Body of pancreas (tissue), 4 donors: ENCODE data around the gene LCP1. TPM values are rescaled to one million over a fixed set of nuclear protein-coding genes. Genes with fewer than 3 reads are reported as not detected.

Experiments used
- ATAC-seq: fragments of 150-250 bp; one replicate; pipeline ENCODE4 v1.9.1; 2016
- DNase-seq, 4 donors: peaks; one replicate each; pipeline ENCODE4 v3.0.0-alpha.2; 2019
- H3K27ac ChIP-seq, 4 donors: fragments of 200-600 bp; sonication (generic); 1 replicate in 3 of 4; 2 replicates in 1 of 4; pipeline versions ENCODE4 v1.5.1 to v1.6.1; 2016 to 2019; ENCODE audit warnings: mild to moderate bottlenecking in 1 of 4, mixed read lengths in 1 of 4, moderate library complexity in 1 of 4
- H3K27me3 ChIP-seq, 2 donors: fragments of 200-600 bp; sonication (generic); one replicate each; pipeline ENCODE4 v1.6.0; 2016; ENCODE audit warnings: mild to moderate bottlenecking in 1 of 2
- H3K36me3 ChIP-seq, 2 donors: fragments of 200-600 bp; sonication (generic); replicated peaks in 1 of 2; 2 replicates each; pipeline ENCODE4 v1.5.1; 2016; ENCODE audit warnings: low read depth in 2 of 2; ENCODE audit not compliant: insufficient read depth in 1 of 2
- H3K4me1 ChIP-seq: fragments of 200-600 bp; sonication (generic); one replicate; pipeline ENCODE4 v1.6.0; 2016
- H3K4me3 ChIP-seq, 2 donors: fragments of 200-600 bp; sonication (generic); 1 replicate in 1 of 2; 2 replicates in 1 of 2; pipeline ENCODE4 v1.5.1; 2016 to 2019
- H3K9me3 ChIP-seq, 3 donors: fragments of 200-600 bp; sonication (generic); 1 replicate in 2 of 3; 2 replicates in 1 of 3; pipeline ENCODE4 v1.5.1; 2016
- CTCF ChIP-seq, 7 experiments: fragments of 450-650 bp in 4 of 7; fragments of 200-600 bp in 3 of 7; sonication (generic) in 3 of 7; IDR thresholded peaks; one replicate each; pipeline ENCODE4 v1.5.1; 2016 to 2019; ENCODE audit warnings: antibody characterized with exemption in 7 of 7
- POLR2A ChIP-seq, 3 donors: fragments of 450-650 bp; IDR thresholded peaks; one replicate each; pipeline ENCODE4 v1.6.1; 2016; ENCODE audit warnings: antibody characterized with exemption in 3 of 3, mild to moderate bottlenecking in 2 of 3
- WGBS, 2 donors: methylation state at CpG; one replicate each; pipeline ENCODE4 v1.1.5; 2017; 5-methylcytosine and 5-hydroxymethylcytosine counted together
- intact Hi-C: fragments of 100-400 bp; cut with DNase I; formaldehyde crosslinking; loops from one replicate; pipeline ENCODE4 v1.15.1; 2023
- total RNA-seq, 2 donors: library from RNA; depleted of rRNA; stranded (reverse); fragments of >200 nt; gene quantifications; one replicate each; pipeline ENCODE4 v1.1.0, GENCODE V29; 2016

The LCP1 gene
- total RNA-seq, 2 donors from 2014 or later = 6.3 to 16.1 TPM

GRCh38 chr13:46104868-46105267, 77.1 kb downstream of the LCP1 start, which contains the start of gene CPB2:
TSS of gene CPB2 (minus strand) at chr13:46105033. CDS start at chr13:46105009, 24 bp downstream.
- DNase-seq (no peak), ATAC-seq (no peak)
- H3K27ac ChIP-seq = no peak within 1 kb of the TSS
- no peaks in the 10 kb centered on the region for H3K27me3 ChIP-seq
- peaks cover 6% of the 10 kb centered on the region for H3K4me1 ChIP-seq
- H3K4me3 ChIP-seq = no peak within 1 kb of the TSS
- TF ChIP-seq CTCF (IDR thresholded peaks at IDR 0.05) (no peak), POLR2A (IDR thresholded peaks at IDR 0.05) (no peak)
- H3K36me3 ChIP-seq = no peaks in the 10 kb centered on the region
- WGBS, 2 donors = 64 to 68% methylated on average over 4 of the region's 4 CpGs
- no peaks in the 10 kb centered on the region for H3K9me3 ChIP-seq
- intact Hi-C loops = no loop called here

GRCh38 chr13:46103037-46103436, 78.9 kb downstream of the LCP1 start:
- no peak overlapping the region for H3K27ac ChIP-seq
- H3K9me3 ChIP-seq = no peaks in the 10 kb centered on the region
- no peaks in the 10 kb centered on the region for H3K36me3 ChIP-seq
- WGBS, 2 donors = 79 to 88% methylated on average over 7 of the region's 7 CpGs
- no peaks in the 10 kb centered on the region for H3K27me3 ChIP-seq
- H3K4me1 ChIP-seq = peaks cover 6% of the 10 kb centered on the region
- no peak overlapping the region for H3K4me3 ChIP-seq
- no peak for TF ChIP-seq POLR2A (IDR thresholded peaks at IDR 0.05)
- TF ChIP-seq CTCF (IDR thresholded peaks at IDR 0.05) = no peak
- intact Hi-C loops = no loop called here
- no peak for ATAC-seq
- DNase-seq = no peak

- ATAC-seq (no peak), DNase-seq (no peak)
- Histone ChIP-seq H3K4me3 (no peak overlapping the region), H3K9me3 (no peaks in the 10 kb centered on the region), H3K4me1 (peaks cover 7% of the 10 kb centered on the region), H3K27ac (peak overlapping the region in 1 of 4 donors; percentile 1), H3K36me3 (no peaks in the 10 kb centered on the region), H3K27me3 (no peaks in the 10 kb centered on the region)
- TF ChIP-seq POLR2A (IDR thresholded peaks at IDR 0.05) (no peak), CTCF (IDR thresholded peaks at IDR 0.05) (no peak)
- intact Hi-C loops = no loop called here
Observed at GRCh38 chr13:46102255-46102605, 79.7 kb downstream of the LCP1 start.

GRCh38 chr13:46101484-46102254, 80.3 kb downstream of the LCP1 start:
- no peak overlapping the region for H3K4me3 ChIP-seq

More at GRCh38 chr13:46101484-46102254, 80.3 kb downstream of the LCP1 start:
- Histone ChIP-seq H3K27me3 (no peaks in the 10 kb centered on the region), H3K27ac (peak overlapping the region in 1 of 4 donors; percentile 1), H3K4me1 (peaks cover 13% of the 10 kb centered on the region), H3K9me3 (no peaks in the 10 kb centered on the region), H3K36me3 (no peaks in the 10 kb centered on the region)
- no peak for ATAC-seq
- DNase-seq = no peak
- WGBS, 2 donors = 56 to 57% methylated on average over 8 of the region's 8 CpGs
- intact Hi-C loops = no loop called here
- TF ChIP-seq CTCF (IDR thresholded peaks at IDR 0.05) = no peak
- TF ChIP-seq POLR2A (IDR thresholded peaks at IDR 0.05) = no peak
